GM12801 (cell line): ENCODE measurements around the gene TEKT5.

Experiments used
- TF ChIP-seq, protein P1 (sequence below): IDR thresholded peaks from one replicate; pipeline ENCODE4 v1.5.1; 2011; ENCODE audit warnings: control low read depth; ENCODE audit not compliant: insufficient read length; ENCODE audit errors: extremely low read depth

The TEKT5 gene

DNA sequence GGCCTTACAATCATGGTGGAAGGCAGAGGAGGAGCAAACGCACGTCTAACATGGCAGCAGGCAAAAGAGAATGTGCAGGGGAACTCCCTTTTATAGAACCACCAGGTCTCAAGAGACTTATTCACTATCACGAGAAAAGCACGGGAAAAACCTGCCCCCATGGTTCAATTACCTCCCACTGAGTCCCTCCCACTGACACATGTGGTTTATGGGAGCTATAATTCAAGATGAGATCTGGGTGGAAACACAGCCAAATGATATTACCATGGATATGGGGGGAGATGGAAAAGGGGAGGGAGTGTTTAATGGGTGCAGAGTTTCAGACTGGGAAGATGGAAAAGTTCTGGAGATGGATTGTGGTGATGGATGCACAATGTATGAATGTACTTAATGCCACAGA is 23.0 kb downstream of the TEKT5 start:
- TF ChIP-seq, protein P1, sequence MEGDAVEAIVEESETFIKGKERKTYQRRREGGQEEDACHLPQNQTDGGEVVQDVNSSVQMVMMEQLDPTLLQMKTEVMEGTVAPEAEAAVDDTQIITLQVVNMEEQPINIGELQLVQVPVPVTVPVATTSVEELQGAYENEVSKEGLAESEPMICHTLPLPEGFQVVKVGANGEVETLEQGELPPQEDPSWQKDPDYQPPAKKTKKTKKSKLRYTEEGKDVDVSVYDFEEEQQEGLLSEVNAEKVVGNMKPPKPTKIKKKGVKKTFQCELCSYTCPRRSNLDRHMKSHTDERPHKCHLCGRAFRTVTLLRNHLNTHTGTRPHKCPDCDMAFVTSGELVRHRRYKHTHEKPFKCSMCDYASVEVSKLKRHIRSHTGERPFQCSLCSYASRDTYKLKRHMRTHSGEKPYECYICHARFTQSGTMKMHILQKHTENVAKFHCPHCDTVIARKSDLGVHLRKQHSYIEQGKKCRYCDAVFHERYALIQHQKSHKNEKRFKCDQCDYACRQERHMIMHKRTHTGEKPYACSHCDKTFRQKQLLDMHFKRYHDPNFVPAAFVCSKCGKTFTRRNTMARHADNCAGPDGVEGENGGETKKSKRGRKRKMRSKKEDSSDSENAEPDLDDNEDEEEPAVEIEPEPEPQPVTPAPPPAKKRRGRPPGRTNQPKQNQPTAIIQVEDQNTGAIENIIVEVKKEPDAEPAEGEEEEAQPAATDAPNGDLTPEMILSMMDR = no peak

DNA sequence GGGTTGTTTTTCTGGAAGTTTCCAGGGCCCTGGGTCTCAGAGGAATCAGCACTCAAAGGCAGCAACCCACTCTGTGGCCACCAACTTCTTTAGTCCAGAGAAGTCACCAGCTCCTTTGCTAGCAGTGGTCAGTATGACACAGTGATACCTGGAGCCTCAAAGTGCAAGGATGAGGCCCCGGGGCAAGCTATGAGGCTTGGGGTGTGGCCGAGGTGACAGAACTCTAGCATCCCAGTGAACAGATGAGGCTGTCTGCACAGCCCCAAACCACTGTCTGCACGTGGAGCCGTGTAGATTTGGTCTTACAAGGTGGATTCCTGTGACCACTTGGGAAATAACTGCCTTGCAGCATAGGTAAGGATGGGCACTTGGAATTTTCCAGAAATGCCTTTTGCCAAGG is 24.9 kb downstream of the TEKT5 start:
- TF ChIP-seq, protein P1 = no peak

DNA sequence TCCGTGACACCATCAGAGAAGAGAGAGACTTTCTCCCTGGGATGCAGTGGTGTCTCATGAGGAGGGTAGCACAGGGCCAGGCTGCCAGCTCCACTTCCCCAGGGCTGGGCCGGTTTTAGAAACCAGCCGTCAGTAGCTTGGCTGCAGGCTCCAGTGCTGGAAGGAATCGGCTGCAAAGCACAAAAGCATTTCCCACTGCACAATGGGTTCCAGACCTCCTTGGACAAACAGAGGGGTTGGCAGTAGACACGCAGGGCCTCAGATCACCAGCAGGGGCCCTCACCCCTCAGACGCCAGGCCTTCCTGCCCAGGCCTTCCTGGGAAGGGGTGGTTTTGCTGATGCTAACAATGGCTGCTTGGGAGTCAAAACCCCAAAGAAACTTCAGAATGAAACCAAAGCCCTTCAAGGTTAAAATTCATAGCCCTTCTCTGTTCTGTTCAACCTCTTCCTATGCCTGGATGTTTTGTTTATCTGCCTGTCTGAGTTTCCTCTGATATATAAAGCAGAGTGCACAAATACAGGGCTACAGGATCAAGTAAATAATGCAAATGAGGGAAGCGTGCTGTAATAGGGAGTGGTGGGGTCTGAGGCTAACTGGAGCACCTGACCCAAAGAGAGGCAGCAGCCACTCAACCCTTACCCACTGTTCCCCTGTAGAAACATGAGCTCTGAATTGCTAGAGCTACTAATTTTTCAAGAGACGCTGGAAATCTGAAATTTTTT is 26.2 kb downstream of the TEKT5 start:
- TF ChIP-seq, protein P1 = no peak

DNA sequence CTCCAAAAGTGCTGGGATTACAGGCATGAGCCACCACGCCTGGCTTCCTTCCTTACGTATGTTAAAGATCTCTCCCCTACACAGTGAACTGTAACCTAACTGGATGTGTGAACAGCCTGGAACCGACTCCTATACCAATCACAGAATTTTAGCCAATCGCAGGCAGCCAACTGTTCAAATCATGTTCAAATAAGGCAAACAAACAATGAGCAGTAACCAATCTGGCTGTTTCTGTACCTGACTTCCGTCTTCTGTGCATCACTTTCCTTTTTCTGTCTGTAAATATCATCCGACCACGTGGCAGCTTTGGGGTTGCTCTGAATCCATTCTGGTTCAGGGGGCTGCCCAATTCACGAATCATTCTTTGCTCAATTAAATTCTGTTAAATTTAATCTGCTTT is 27.5 kb downstream of the TEKT5 start:
- TF ChIP-seq, protein P1 = no peak

DNA sequence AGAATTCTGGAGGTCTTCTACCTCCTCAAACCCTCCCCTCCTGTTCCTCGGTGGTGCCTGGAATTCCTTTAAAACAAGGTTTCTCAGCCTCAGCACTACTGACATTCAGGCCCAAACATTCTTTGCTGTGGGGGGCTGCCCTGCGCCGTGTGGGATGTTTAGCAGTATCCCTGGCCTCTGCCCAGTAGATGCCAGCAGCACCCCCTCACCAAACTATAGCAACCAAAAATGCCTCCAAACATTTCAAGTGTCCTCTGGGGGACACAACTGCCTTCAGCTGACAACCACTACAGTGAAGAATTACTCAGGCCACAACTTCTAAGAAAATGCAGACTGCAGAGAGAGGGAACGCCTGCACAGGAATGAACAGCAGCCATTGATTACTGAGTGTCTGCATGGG is 28.4 kb downstream of the TEKT5 start:
- TF ChIP-seq, protein P1 = no peak

DNA sequence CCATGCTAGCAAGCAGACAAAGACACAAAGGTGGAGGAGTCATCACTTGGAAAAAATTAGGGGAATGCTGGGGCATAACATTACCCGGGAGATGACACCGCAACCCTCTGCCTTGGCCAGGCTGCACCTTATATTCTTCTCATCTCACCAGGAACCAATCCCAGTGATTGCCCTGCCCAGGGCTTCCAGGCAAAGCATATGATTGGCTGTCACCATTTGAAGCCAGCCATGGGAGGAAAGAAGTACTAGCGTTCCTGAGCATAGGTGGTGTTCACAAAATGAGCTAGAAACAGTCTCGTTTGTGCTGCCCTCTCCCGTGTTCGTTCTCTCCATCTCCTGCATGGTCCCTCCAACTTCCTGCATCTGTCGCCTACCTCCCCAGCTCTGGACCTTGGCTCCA is 29.6 kb downstream of the TEKT5 start:
- TF ChIP-seq, protein P1 = no peak

DNA sequence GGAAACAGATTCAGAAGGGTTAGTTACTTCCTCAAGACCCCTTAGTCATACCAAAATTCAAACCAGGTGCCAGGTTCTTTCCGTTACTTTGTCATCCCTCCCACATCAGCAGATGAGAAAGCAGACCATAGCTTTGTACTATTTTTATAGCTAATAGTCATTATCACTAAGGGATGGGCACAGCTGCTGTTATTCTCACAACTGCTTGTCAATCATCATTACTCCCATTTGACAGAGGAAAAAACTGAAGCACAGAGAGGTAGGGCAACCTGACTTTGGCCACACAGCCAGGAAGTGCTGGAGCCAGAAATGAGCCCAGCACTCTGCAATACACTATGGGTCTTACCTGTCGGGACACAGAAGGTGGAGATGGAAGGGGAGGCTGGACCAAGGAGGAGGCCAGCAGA is 30.0 kb downstream of the TEKT5 start:
- TF ChIP-seq, protein P1 = no peak
